ENCODE results near the gene PLIN1. TPM values are rescaled to one million over a fixed set of nuclear protein-coding genes. Genes with fewer than 3 reads are reported as not detected.

The PLIN1 gene
- total and polyA plus RNA-seq, 2 experiments from 2014 or later = 0.21 to 0.90 TPM

- DNase-seq (ENCODE audit: low spot score) (no peak), ATAC-seq (no peak)
- Mint-ChIP-seq H3K4me1 (peaks cover 20% of the 10 kb centered on the region), H3K9me3 (no peaks in the 10 kb centered on the region), H3K27me3 (ENCODE audit: insufficient read depth, low read depth, poor library complexity) (peaks cover 17% of the 10 kb centered on the region), H3K36me3 (ENCODE audit: low read depth) (no peaks in the 10 kb centered on the region), H3K4me3 (no peak overlapping the region), H3K27ac (no peak overlapping the region)
- Histone ChIP-seq H3K27me3 (ENCODE audit: insufficient read depth) (peaks cover 17% of the 10 kb centered on the region), H3K79me2 (replicated peaks; ENCODE audit: insufficient read depth) (no peaks in the 10 kb centered on the region), H3K4me3 (no peak overlapping the region), H3F3A (replicated peaks; ENCODE audit: low read depth) (no peaks in the 10 kb centered on the region), H3K9me2 (ENCODE audit: insufficient read depth) (no peaks in the 10 kb centered on the region), H3K27ac (ENCODE audit: low read depth) (no peak overlapping the region), H4K20me1 (replicated peaks; ENCODE audit: insufficient read depth) (no peaks in the 10 kb centered on the region), H3K4me2 (no peak overlapping the region), H3K4me1 (ENCODE audit: insufficient read depth) (peaks cover 16% of the 10 kb centered on the region), H2AFZ (no peak overlapping the region), H3K36me3 (ENCODE audit: insufficient read depth) (no peaks in the 10 kb centered on the region)
- no peak for TF ChIP-seq STAT1 (IDR thresholded peaks at IDR 0.05; ENCODE audit: unreplicated experiment)
- no peak for TF ChIP-seq CTCF (conservative IDR thresholded peaks at IDR 0.05; ENCODE audit: low read depth in 2 of 2)
- TF ChIP-seq NANOG (IDR thresholded peaks at IDR 0.05; ENCODE audit: borderline replicate concordance) = no peak
These were observed 9.8 kb downstream of the PLIN1 start for GRCh38 chr15:89669309-89669865.

- Mint-ChIP-seq H3K27ac (no peak overlapping the region), H3K36me3 (ENCODE audit: low read depth) (no peaks in the 10 kb centered on the region), H3K27me3 (ENCODE audit: insufficient read depth, low read depth, poor library complexity) (peaks cover 14% of the 10 kb centered on the region), H3K4me3 (no peak overlapping the region), H3K4me1 (peaks cover 17% of the 10 kb centered on the region), H3K9me3 (no peaks in the 10 kb centered on the region)
- no peak overlapping the region for H3K4me3 ChIP-seq
- H3K27me3 ChIP-seq (ENCODE audit: insufficient read depth) = peaks cover 20% of the 10 kb centered on the region
- no peak overlapping the region for H3K27ac ChIP-seq (ENCODE audit: low read depth)
- TF ChIP-seq ETS1 (IDR thresholded peaks at IDR 0.05) (no peak), ZNF462 (CRISPR knock-in tag; IDR thresholded peaks at IDR 0.05) (no peak)
- no peaks in the 10 kb centered on the region for H3F3A ChIP-seq (replicated peaks; ENCODE audit: low read depth)
- no peaks in the 10 kb centered on the region for H3K79me2 ChIP-seq (replicated peaks; ENCODE audit: insufficient read depth)
- no peak overlapping the region for H2AFZ ChIP-seq
- no peaks in the 10 kb centered on the region for H3K9me2 ChIP-seq (ENCODE audit: insufficient read depth)
- H3K4me2 ChIP-seq = no peak overlapping the region
- peaks cover 16% of the 10 kb centered on the region for H3K4me1 ChIP-seq (ENCODE audit: insufficient read depth)
- H3K36me3 ChIP-seq (ENCODE audit: insufficient read depth) = no peaks in the 10 kb centered on the region
- H4K20me1 ChIP-seq (replicated peaks; ENCODE audit: insufficient read depth) = no peaks in the 10 kb centered on the region
- ATAC-seq = no peak
- DNase-seq (ENCODE audit: low spot score) = no peak
These were observed 11.0 kb downstream of the PLIN1 start for GRCh38 chr15:89668171-89668570.

All from GM23338 (cell line).